ENCODE measurements around the gene DTNBP1. TPM values are rescaled to one million over a fixed set of nuclear protein-coding genes. Genes with fewer than 3 reads are reported as not detected.
A peak's percentile ranks its signal among the peaks of the same experiment; 100 is the strongest.

Gene DTNBP1
- total RNA-seq, 6 donors from 2014 or later = 16.2 to 33.5 (median 21.3) TPM

GRCh38 chr6:15523679-15524630 lies 138.9 kb downstream of the DTNBP1 start:
- Histone ChIP-seq H3K36me3 (peaks cover 9 to 60% (median 26%) of the 10 kb centered on the region in 4 donors), H3K4me3 (no peak overlapping the region), H3K9me3 (no peaks in the 10 kb centered on the region), H3K27me3 (no peaks in the 10 kb centered on the region), H3K27ac (no peak overlapping the region), H3K4me1 (peaks cover 0 to 9% (median 5%) of the 10 kb centered on the region in 4 donors)
- DNase-seq = no peak
- no peak for ATAC-seq (ENCODE audit: low FRiP score in 2 of 2)
- TF ChIP-seq POLR2AphosphoS5 (IDR thresholded peaks at IDR 0.05) = no peak
- TF ChIP-seq CTCF (IDR thresholded peaks at IDR 0.05) = no peak
- no peak for TF ChIP-seq EP300 (IDR thresholded peaks at IDR 0.05)
- TF ChIP-seq POLR2A (IDR thresholded peaks at IDR 0.05) = no peak
- 94 to 95% methylated on average over 23 of the region's 23 CpGs for WGBS, 2 donors

DNA sequence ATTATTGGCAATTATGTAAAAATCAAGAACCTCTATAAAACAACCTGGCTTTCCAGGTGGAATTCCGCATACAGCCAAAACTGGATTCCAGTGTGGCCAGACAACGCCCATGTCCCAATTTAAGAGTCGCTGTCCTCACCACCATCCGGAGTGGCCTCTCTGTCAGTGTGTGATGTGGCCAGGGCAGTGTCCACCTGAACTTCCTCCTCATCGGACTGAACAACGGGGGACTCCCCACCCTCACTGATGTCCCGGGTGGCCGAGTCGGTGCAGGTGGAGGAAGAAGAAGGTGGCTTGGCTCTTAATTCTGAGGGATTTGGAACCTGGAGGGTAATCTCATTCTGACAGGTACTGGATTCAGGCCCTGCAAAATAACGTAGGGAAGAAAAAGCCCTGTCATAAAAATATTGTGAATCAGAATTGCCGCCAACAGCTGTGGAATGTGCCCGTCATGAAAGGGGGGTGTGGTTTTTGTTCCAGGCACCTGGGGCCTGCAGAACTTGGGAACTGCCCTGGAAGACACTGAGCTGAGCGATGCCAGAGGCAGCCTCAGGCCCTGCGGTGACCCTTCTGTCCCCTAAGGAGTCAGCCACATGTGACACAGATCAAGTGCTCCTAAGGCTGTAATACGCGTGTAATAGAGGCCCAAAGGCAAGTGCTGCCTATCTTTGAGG lies 139.8 kb downstream of the DTNBP1 start:
- Histone ChIP-seq H3K4me1 (peaks cover 0 to 9% (median 5%) of the 10 kb centered on the region in 4 donors), H3K4me3 (no peak overlapping the region), H3K27ac (peak overlapping the region in 1 of 4 donors; percentile 32), H3K9me3 (no peaks in the 10 kb centered on the region), H3K36me3 (peaks cover 9 to 61% (median 35%) of the 10 kb centered on the region in 4 donors), H3K27me3 (no peaks in the 10 kb centered on the region)
- ATAC-seq (ENCODE audit: low FRiP score in 2 of 2) (no peak), DNase-seq (no peak)
- TF ChIP-seq POLR2AphosphoS5 (IDR thresholded peaks at IDR 0.05) = no peak
- no peak for TF ChIP-seq POLR2A (IDR thresholded peaks at IDR 0.05)
- no peak for TF ChIP-seq EP300 (IDR thresholded peaks at IDR 0.05)
- no peak for TF ChIP-seq CTCF (IDR thresholded peaks at IDR 0.05)
- WGBS, 2 donors = 93% methylated on average over 16 of the region's 16 CpGs

DNA sequence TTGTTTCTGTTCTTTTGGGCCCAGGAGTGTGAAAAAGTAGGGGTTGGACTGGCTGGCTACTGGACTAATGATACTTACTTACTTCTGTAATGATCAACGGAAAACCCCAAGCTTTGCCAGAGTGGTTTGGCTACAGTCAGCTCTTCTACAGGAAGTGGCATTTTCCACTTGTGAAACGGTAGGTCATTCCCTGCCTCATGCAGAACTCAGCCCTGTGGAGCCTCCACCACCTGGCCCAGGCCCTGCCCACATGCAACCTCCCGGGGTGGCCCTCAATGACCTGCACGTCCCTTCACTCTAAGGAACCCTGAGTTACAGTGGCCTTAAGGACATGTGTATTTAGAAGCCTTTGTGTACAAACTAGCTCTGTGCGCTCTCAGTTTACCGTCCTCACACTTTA lies 140.4 kb downstream of the DTNBP1 start:
- WGBS, 2 donors = 62 to 70% methylated on average over 5 to 6 of the region's 6 CpGs
- peak in 1 of 2 donors; percentile 26 for ATAC-seq (ENCODE audit: low FRiP score in 2 of 2)
- Histone ChIP-seq H3K36me3 (peaks cover 9 to 67% (median 40%) of the 10 kb centered on the region in 4 donors), H3K4me3 (no peak overlapping the region), H3K27ac (peak overlapping the region in 1 of 4 donors; percentile 32), H3K4me1 (peaks cover 0 to 9% (median 5%) of the 10 kb centered on the region in 4 donors), H3K27me3 (no peaks in the 10 kb centered on the region), H3K9me3 (no peaks in the 10 kb centered on the region)
- TF ChIP-seq POLR2AphosphoS5 (IDR thresholded peaks at IDR 0.05) (no peak), CTCF (IDR thresholded peaks at IDR 0.05) (no peak), POLR2A (IDR thresholded peaks at IDR 0.05) (no peak), EP300 (IDR thresholded peaks at IDR 0.05) (no peak)
- DNase-seq = no peak

DNA sequence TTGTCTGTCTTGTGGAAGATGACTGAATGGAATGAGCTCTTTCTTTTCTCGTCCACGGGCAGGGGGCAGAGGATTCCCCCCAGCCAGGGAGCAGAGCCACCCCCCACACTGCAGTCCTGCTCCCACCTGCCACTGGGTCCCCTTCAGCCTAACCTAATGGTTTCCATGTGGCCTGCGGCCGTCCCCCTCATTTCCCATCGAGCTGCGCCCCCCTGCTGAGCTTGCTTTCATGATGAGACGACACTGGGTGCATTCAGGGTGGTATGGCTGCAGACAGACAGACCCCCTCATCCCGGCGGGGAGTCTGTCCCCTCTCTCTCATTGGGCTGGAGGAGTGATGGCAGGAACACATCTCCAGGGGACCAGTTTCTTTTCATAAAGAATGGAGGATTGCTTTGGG lies 140.8 kb downstream of the DTNBP1 start:
- Histone ChIP-seq H3K27me3 (no peaks in the 10 kb centered on the region), H3K9me3 (no peaks in the 10 kb centered on the region), H3K27ac (peak overlapping the region in 1 of 4 donors; percentile 32), H3K4me1 (peaks cover 0 to 9% (median 5%) of the 10 kb centered on the region in 4 donors), H3K4me3 (no peak overlapping the region), H3K36me3 (peaks cover 9 to 71% (median 44%) of the 10 kb centered on the region in 4 donors)
- TF ChIP-seq POLR2AphosphoS5 (IDR thresholded peaks at IDR 0.05) (no peak), EP300 (IDR thresholded peaks at IDR 0.05) (no peak), CTCF (IDR thresholded peaks at IDR 0.05) (no peak), POLR2A (IDR thresholded peaks at IDR 0.05) (no peak)
- ATAC-seq (ENCODE audit: low FRiP score in 2 of 2) = no peak
- WGBS, 2 donors = 94 to 97% methylated on average over 5 to 9 of the region's 9 CpGs
- DNase-seq = no peak
